Ascending aorta (tissue), 2 donors: Measurements from ENCODE around the gene SLC6A7. TPM values are rescaled to one million over a fixed set of nuclear protein-coding genes. Genes with fewer than 3 reads are reported as not detected.

Experiments
- DNase-seq, 2 donors: peaks; one replicate each; pipeline ENCODE4 v3.0.0-alpha.2; 2019; ENCODE audit warnings: low spot score in 2 of 2
- H3K27ac ChIP-seq, 2 donors: fragments of 200-600 bp; sonication (generic); one replicate each; pipeline ENCODE4 v1.5.1; 2016 to 2017; ENCODE audit warnings: mild to moderate bottlenecking in 1 of 2
- H3K27me3 ChIP-seq: fragments of 200-600 bp; sonication (generic); one replicate; pipeline ENCODE4 v1.5.1; 2017
- H3K36me3 ChIP-seq, 2 donors: fragments of 200-600 bp; sonication (generic); one replicate each; pipeline ENCODE4 v1.5.1; 2016
- H3K4me1 ChIP-seq, 2 donors: fragments of 200-600 bp; sonication (generic); one replicate each; pipeline ENCODE4 v1.5.1; 2016 to 2017; ENCODE audit warnings: mild to moderate bottlenecking in 1 of 2
- H3K4me3 ChIP-seq, 2 donors: fragments of 200-600 bp; sonication (generic); one replicate each; pipeline ENCODE4 v1.5.1; 2016 to 2017; ENCODE audit warnings: mild to moderate bottlenecking in 1 of 2
- H3K9me3 ChIP-seq, 2 donors: fragments of 200-600 bp; sonication (generic); one replicate each; pipeline ENCODE4 v1.5.1; 2016
- CTCF ChIP-seq, 3 experiments: fragments of 200-600 bp in 2 of 3; fragments of 450-650 bp in 1 of 3; sonication (generic) in 2 of 3; IDR thresholded peaks; one replicate each; pipeline ENCODE4 v1.5.1; 2016 to 2019; ENCODE audit warnings: antibody characterized with exemption in 3 of 3, mild to moderate bottlenecking in 1 of 3, moderate library complexity in 1 of 3
- intact Hi-C: fragments of 100-400 bp; cut with DNase I; formaldehyde crosslinking; loops from one replicate; pipeline ENCODE4 v1.15.1; 2023
- total RNA-seq: library from RNA; depleted of rRNA; stranded (reverse); fragments of >200 nt; gene quantifications from one replicate; pipeline ENCODE4 v1.1.0, GENCODE V29; 2016

SLC6A7 gene
- total RNA-seq, 1 donor from 2014 or later = not detected

GRCh38 chr5:150147670-150148069, 42.2 kb upstream of the SLC6A7 start:
- no peaks in the 10 kb centered on the region for H3K27me3 ChIP-seq
- intact Hi-C loops = loop anchor here (10.0 kb wide), 1 partner anchor 447 kb away; no protein-coding TSS in a partner anchor
- H3K27ac ChIP-seq = peak overlapping the region; percentile 98 to 99
- no peak for DNase-seq
- peaks cover 47 to 92% of the 10 kb centered on the region in 2 donors for H3K4me1 ChIP-seq
- peaks cover 0 to 15% of the 10 kb centered on the region in 2 donors for H3K36me3 ChIP-seq
- no peaks in the 10 kb centered on the region for H3K9me3 ChIP-seq
- no peak for TF ChIP-seq CTCF (IDR thresholded peaks at IDR 0.05)
- peak overlapping the region; percentile 14 to 22 for H3K4me3 ChIP-seq

GRCh38 chr5:150148117-150148927, 41.5 kb upstream of the SLC6A7 start:
- peak in 1 of 2 donors; percentile 90 for DNase-seq
- peaks cover 45 to 93% of the 10 kb centered on the region in 2 donors for H3K4me1 ChIP-seq

GRCh38 chr5:150149618-150150017, 40.2 kb upstream of the SLC6A7 start:
- TF ChIP-seq CTCF (IDR thresholded peaks at IDR 0.05) = no peak
- H3K4me3 ChIP-seq = peak overlapping the region; percentile 7 to 40
- DNase-seq = no peak
- H3K27ac ChIP-seq = peak overlapping the region; percentile 98 to 99
- H3K36me3 ChIP-seq = peaks cover 3 to 20% of the 10 kb centered on the region in 2 donors
- H3K27me3 ChIP-seq = no peaks in the 10 kb centered on the region
- intact Hi-C loops = loop anchor here (10.0 kb wide), 2 partner anchors 445 to 635 kb away; no protein-coding TSS in a partner anchor
- H3K9me3 ChIP-seq = no peaks in the 10 kb centered on the region
- peaks cover 42 to 81% of the 10 kb centered on the region in 2 donors for H3K4me1 ChIP-seq

More at GRCh38 chr5:150148117-150148927, 41.5 kb upstream of the SLC6A7 start:
- no peak for TF ChIP-seq CTCF (IDR thresholded peaks at IDR 0.05)
- Histone ChIP-seq H3K27me3 (no peaks in the 10 kb centered on the region), H3K9me3 (no peaks in the 10 kb centered on the region), H3K4me3 (peak overlapping the region; percentile 7 to 40), H3K27ac (peak overlapping the region; percentile 98 to 99), H3K36me3 (peaks cover 3 to 20% of the 10 kb centered on the region in 2 donors)
- intact Hi-C loops = loop anchor here (10.0 kb wide), 1 partner anchor 446 kb away; no protein-coding TSS in a partner anchor

GRCh38 chr5:150152636-150153462, 37.0 kb upstream of the SLC6A7 start:
- TF ChIP-seq CTCF (IDR thresholded peaks at IDR 0.05) = no peak
- no peaks in the 10 kb centered on the region for H3K9me3 ChIP-seq
- H3K27me3 ChIP-seq = no peaks in the 10 kb centered on the region
- peak overlapping the region; percentile 57 to 90 for H3K4me3 ChIP-seq
- peaks cover 41 to 58% of the 10 kb centered on the region in 2 donors for H3K4me1 ChIP-seq
- peak in 1 of 2 donors; percentile 63 for DNase-seq
- peak overlapping the region; percentile 98 to 99 for H3K27ac ChIP-seq
- peaks cover 3 to 20% of the 10 kb centered on the region in 2 donors for H3K36me3 ChIP-seq
- intact Hi-C loops = loop anchor here (10.0 kb wide), 1 partner anchor 632 kb away; no protein-coding TSS in a partner anchor

- H3K36me3 ChIP-seq = peaks cover 3 to 20% of the 10 kb centered on the region in 2 donors
- H3K27ac ChIP-seq = peak overlapping the region; percentile 98 to 99
- no peak for TF ChIP-seq CTCF (IDR thresholded peaks at IDR 0.05)
- H3K27me3 ChIP-seq = no peaks in the 10 kb centered on the region
- H3K9me3 ChIP-seq = no peaks in the 10 kb centered on the region
- intact Hi-C loops = loop anchor here (10.0 kb wide), 1 partner anchor 631 kb away; no protein-coding TSS in a partner anchor
- peak overlapping the region; percentile 57 to 90 for H3K4me3 ChIP-seq
- DNase-seq = no peak
- H3K4me1 ChIP-seq = peaks cover 41 to 60% of the 10 kb centered on the region in 2 donors
Observed at GRCh38 chr5:150153483-150153882, 36.4 kb upstream of the SLC6A7 start.
